Subcutaneous adipose tissue (tissue), 4 donors: ENCODE data around the gene LGR4. TPM values are rescaled to one million over a fixed set of nuclear protein-coding genes. Genes with fewer than 3 reads are reported as not detected.

Experiments
- total RNA-seq, 4 donors: library from RNA; depleted of rRNA; stranded (reverse); fragments of >200 nt; gene quantifications; one replicate each; pipeline ENCODE4 v1.1.0, GENCODE V29; 2016
- TF ChIP-seq, protein P1 (sequence below): fragments of 450-650 bp; IDR thresholded peaks from one replicate; pipeline ENCODE4 v1.5.1; 2016; ENCODE audit warnings: low read depth, mild to moderate bottlenecking, control low read depth, antibody characterized with exemption, moderate library complexity

Gene LGR4
- total RNA-seq, 4 donors from 2014 or later: 41.3 to 106 (median 48.8) TPM

DNA sequence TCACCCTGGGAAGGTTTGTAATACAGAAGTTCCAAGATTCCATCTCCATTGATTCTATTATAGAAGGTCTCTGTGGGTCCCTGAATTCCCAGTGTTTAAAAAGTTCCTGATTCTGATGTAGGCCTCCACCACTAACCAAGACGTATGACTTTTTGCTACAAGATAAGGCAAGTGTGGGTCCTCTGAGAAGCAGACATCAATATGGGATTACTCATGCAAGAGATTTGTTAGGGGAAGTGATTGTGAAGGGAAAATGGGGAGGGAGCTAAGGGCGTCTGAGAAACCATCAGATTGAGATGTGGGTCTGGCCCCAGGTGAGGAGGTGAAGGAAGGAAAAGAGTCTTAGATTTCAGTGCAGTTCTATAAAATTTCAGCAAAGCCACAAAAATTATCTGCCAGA, 10.2 kb upstream of the LGR4 start:
- TF ChIP-seq, protein P1, sequence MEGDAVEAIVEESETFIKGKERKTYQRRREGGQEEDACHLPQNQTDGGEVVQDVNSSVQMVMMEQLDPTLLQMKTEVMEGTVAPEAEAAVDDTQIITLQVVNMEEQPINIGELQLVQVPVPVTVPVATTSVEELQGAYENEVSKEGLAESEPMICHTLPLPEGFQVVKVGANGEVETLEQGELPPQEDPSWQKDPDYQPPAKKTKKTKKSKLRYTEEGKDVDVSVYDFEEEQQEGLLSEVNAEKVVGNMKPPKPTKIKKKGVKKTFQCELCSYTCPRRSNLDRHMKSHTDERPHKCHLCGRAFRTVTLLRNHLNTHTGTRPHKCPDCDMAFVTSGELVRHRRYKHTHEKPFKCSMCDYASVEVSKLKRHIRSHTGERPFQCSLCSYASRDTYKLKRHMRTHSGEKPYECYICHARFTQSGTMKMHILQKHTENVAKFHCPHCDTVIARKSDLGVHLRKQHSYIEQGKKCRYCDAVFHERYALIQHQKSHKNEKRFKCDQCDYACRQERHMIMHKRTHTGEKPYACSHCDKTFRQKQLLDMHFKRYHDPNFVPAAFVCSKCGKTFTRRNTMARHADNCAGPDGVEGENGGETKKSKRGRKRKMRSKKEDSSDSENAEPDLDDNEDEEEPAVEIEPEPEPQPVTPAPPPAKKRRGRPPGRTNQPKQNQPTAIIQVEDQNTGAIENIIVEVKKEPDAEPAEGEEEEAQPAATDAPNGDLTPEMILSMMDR: no peak

DNA sequence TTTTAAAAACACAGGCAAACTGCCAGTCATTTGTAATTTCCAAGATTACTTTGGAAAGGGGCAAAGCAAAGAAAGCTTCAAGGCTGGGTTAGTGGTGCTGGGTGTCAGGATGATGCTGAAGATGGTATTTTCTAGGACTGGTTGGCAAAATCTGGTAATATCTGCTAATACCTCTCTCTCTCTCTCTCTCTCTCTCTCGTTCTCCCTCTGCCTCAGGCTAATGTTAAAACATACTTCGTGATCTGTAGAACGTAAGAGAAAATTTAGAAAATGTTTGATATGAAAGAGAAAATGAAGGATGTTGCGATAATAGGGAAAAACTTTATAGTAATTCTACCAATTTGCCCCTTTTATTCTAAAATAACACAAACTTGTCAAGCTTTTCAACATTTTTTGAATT, 9.4 kb upstream of the LGR4 start:
- TF ChIP-seq, protein P1: no peak

DNA sequence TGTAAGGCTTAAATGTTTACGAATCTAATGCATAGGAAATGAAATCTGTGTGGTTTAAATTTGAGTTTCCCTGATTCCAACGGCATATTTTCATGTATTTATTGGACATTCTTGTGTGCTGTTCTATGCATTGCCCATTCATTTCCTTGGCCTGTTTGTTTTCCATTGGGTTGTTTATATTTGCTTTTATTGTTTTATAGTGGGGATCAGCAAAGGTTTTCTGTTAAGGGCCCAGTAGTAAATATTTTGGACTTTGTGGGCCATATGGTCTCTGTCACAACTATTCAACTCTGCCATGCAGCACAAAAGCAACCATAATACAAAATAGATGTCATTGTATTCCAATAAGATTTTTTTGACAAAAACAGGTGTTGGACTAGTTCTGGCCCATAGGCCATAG, 5.2 kb upstream of the LGR4 start:
- TF ChIP-seq, protein P1: no peak

DNA sequence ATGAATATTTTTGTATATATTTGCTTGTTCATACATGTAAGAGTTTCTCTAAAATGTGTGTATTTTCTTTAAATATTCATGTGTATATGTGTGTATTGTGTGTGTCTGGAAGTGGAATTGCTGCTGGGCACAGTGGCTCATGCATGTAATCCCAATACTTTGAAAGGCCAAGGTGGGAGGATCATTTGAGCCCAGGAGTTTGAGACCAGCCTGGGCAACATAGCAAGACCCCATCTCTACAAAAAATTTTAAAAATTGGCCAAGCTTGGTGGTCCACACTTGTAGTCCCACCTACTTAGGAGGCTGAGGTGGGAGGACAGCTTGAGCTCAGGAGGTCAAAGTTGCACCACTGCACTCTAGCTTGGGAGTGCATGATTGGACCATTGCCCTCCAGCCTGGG, 4.7 kb upstream of the LGR4 start:
- TF ChIP-seq, protein P1: no peak

DNA sequence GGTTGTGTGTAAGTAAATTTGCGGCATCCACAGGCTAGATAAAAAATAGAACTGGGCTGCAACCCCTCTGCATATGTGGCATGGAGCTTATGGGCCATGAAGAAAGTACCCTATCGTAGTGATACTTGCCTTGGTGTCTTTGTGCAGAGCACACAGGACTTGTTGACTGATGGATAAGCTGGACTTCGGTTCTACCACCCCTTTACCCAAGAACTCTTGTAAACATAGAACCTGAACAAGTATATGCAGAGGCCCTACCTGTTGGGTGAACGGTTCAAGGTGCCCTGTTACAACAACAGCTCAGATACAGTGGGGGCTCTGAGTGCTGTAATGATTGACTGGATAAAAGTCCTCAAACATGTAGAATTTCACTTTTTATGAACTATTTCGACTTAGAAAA, 3.0 kb upstream of the LGR4 start:
- TF ChIP-seq, protein P1: no peak

DNA sequence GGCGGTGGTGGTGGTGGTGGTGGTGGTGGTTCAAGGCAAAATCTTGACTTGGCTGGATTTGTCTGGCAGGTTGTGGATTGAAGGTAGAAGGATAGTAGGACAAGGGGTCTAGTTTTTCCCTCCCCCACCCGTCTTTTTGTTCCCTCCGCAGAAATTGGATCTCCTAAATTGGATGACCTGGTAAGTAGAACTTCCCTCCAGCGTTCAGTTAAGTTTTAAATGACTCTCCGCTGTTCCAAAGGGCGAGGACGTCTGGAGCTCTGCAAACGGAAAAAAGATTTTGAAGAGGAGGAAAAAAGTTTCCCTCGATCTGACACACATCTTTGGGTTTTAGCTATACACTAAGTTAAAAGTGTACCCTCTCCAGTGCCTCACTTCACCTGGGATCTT, 422 bp upstream of the LGR4 start:
- TF ChIP-seq, protein P1: no peak

DNA sequence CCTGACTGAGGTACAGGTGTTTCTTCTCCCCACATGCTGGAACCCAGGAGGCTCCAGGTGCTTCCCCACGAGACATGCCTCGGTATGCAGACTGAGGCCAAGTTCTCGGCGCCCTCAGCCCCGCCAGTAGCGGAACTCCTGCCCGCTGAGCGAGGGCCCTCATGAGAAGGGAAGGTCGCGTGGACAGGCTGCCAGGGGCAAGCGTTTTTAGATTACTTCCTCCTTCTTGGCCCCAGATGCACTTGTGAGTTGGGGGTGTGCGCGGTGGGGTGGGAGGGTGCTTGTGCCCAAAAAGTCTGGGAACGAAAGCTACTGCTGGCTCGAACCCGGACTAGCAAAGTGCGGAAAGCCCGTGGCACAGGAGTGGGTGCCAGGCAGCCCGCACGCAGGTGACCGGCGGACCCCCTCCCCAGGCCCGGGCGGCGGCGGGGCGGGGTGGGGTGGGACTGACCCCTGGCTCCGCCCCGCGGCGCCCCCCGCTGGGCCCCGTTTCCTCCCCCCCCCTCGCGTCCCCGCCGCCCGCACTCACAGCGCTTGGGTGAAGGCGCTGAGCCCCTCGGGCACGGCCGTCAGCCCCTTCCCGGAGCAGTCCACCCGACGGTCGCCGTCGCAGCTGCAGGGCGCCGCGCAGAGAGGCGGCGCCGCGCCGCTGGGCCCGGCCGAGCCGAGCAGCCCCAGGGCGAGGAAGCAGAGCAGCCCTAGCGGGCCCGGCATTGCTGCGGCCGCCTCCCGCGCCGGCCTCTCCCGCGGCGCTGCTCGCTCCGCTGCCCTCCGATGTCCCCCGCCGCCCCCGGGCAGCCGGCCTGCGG, 797 bp downstream of the LGR4 start:
- TF ChIP-seq, protein P1: no peak
